ENCODE data around the gene LNPK. TPM values are rescaled to one million over a fixed set of nuclear protein-coding genes. Genes with fewer than 3 reads are reported as not detected.

The LNPK gene
- total RNA-seq, 1 donor from 2014 or later, result 78.2 TPM

DNA sequence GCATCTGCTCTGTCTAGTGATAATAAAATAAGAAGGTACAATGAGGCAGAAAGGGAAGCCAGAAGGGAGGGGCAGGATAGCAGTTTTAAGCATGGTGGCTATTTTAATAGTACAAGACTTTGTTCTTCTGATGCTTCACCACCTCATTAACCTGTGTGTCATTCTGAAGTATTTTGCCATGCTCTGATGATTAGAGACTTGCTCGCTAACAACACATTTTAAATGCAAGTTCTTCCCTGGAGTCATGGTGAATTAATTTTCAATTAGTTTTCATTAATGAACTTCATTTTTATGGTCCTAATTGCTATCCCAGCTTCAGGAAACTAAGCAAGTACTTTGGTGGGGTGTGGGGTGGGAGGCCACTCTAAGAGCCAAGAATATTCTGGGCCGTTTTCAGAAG, 25.7 kb upstream of the LNPK start:
- Mint-ChIP-seq H3K36me3 (ENCODE audit: unreplicated experiment) (no peaks in the 10 kb centered on the region), H3K27ac (ENCODE audit: unreplicated experiment) (no peak overlapping the region), H3K4me3 (ENCODE audit: unreplicated experiment) (no peak overlapping the region), H3K9me3 (ENCODE audit: unreplicated experiment) (no peaks in the 10 kb centered on the region), H3K4me1 (ENCODE audit: low read depth, unreplicated experiment) (peaks cover 2% of the 10 kb centered on the region), H3K27me3 (ENCODE audit: unreplicated experiment) (peaks cover 2% of the 10 kb centered on the region)
- TF ChIP-seq, protein P1, sequence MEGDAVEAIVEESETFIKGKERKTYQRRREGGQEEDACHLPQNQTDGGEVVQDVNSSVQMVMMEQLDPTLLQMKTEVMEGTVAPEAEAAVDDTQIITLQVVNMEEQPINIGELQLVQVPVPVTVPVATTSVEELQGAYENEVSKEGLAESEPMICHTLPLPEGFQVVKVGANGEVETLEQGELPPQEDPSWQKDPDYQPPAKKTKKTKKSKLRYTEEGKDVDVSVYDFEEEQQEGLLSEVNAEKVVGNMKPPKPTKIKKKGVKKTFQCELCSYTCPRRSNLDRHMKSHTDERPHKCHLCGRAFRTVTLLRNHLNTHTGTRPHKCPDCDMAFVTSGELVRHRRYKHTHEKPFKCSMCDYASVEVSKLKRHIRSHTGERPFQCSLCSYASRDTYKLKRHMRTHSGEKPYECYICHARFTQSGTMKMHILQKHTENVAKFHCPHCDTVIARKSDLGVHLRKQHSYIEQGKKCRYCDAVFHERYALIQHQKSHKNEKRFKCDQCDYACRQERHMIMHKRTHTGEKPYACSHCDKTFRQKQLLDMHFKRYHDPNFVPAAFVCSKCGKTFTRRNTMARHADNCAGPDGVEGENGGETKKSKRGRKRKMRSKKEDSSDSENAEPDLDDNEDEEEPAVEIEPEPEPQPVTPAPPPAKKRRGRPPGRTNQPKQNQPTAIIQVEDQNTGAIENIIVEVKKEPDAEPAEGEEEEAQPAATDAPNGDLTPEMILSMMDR (IDR thresholded peaks at IDR 0.05; ENCODE audit: partially characterized antibody, unreplicated experiment), result no peak
- no peak for DNase-seq

DNA sequence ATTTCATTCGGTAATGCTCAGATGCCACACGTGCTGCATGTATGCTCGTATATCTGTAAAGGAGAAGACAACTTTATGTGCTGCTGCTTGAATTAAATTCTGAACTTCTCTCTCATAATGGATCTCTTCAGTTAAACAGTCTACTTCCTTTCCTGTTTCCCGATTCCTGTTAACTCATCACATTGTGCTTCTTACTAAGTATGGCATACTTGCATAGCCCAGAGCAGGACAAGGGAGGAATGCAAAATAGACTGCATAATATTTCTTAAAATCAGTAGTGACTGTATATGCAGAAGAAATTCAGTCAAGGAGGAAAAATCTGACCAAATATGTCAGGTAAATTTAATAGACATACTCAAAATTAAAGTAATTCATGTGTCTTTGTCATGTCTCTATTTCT, 23.9 kb upstream of the LNPK start:
- no peak overlapping the region for H3K27ac Mint-ChIP-seq (ENCODE audit: unreplicated experiment)

DNA sequence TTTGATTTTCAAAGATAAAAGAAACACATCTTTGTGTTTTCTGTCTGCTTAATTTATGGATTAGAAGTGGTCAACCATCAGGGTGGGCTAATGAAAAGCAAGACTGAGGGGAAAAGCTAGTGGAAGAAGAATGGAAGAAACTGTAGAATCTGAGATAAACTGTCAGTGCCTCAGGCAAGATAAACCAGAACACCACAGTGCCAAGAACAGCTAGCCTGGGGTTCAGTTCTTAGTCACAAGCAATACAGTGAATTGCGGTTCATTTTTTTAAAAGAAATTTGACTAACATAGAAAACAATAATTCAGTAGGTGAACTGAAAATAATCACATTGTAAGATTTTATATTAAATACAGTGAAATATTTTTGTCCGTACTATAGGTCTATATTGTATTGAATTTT, 22.0 kb upstream of the LNPK start:
- no peak for DNase-seq
- H3K27ac Mint-ChIP-seq (ENCODE audit: unreplicated experiment), result no peak overlapping the region
- H3K9me3 Mint-ChIP-seq (ENCODE audit: unreplicated experiment), result no peaks in the 10 kb centered on the region
- H3K36me3 Mint-ChIP-seq (ENCODE audit: unreplicated experiment), result no peaks in the 10 kb centered on the region
- H3K4me3 Mint-ChIP-seq (ENCODE audit: unreplicated experiment), result no peak overlapping the region
- TF ChIP-seq, protein P1 (IDR thresholded peaks at IDR 0.05; ENCODE audit: partially characterized antibody, unreplicated experiment), result no peak
- H3K4me1 Mint-ChIP-seq (ENCODE audit: low read depth, unreplicated experiment), result peaks cover 2% of the 10 kb centered on the region
- no peaks in the 10 kb centered on the region for H3K27me3 Mint-ChIP-seq (ENCODE audit: unreplicated experiment)

More for the DNA sequence above, 23.9 kb upstream of the LNPK start:
- DNase-seq, result no peak
- TF ChIP-seq, protein P1 (IDR thresholded peaks at IDR 0.05; ENCODE audit: partially characterized antibody, unreplicated experiment), result no peak
- Mint-ChIP-seq H3K27me3 (ENCODE audit: unreplicated experiment) (peaks cover 2% of the 10 kb centered on the region), H3K4me1 (ENCODE audit: low read depth, unreplicated experiment) (peaks cover 2% of the 10 kb centered on the region), H3K4me3 (ENCODE audit: unreplicated experiment) (no peak overlapping the region), H3K9me3 (ENCODE audit: unreplicated experiment) (no peaks in the 10 kb centered on the region), H3K36me3 (ENCODE audit: unreplicated experiment) (no peaks in the 10 kb centered on the region)

DNA sequence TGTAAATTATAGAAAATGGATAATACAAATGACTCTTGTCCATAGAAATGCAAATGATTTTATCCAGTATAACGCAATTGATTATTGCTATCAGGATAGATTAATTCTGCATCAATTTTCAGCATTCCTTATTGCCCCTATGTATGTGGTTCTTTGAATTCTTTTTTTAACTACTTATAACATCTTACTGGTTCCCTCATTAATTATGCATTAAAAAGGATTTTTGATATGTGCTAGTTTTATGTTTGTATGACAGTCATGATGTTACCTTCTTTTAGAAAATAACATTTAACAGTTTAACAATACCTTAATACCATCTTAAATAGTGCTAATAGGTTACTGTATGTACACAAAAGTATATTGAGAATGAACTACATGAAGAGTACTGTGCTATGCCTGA, 20.0 kb upstream of the LNPK start:
- H3K27me3 Mint-ChIP-seq (ENCODE audit: unreplicated experiment), result no peaks in the 10 kb centered on the region

DNA sequence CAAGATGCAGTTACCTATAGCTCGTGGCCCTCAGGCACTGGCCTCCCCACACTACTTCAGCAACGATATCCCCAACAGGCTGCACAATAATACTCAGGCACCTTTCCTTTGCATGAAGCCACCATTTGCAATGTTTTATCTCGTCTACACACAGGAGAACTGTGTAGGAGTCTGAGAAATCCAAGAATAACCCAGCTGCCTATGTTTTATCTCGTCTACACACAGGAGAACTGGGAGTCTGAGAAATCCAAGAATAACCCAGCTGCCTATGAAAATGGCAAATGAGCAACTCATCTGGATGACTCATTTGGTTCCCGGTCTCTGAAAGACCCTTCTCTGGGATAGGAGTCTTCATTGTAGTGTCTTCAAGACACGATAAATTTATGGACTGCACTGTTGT, 18.3 kb upstream of the LNPK start:
- Mint-ChIP-seq H3K27ac (ENCODE audit: unreplicated experiment) (no peak overlapping the region), H3K4me3 (ENCODE audit: unreplicated experiment) (no peak overlapping the region), H3K36me3 (ENCODE audit: unreplicated experiment) (no peaks in the 10 kb centered on the region), H3K4me1 (ENCODE audit: low read depth, unreplicated experiment) (peaks cover 12% of the 10 kb centered on the region), H3K9me3 (ENCODE audit: unreplicated experiment) (no peaks in the 10 kb centered on the region), H3K27me3 (ENCODE audit: unreplicated experiment) (no peaks in the 10 kb centered on the region)
- TF ChIP-seq, protein P1 (IDR thresholded peaks at IDR 0.05; ENCODE audit: partially characterized antibody, unreplicated experiment), result no peak
- DNase-seq, result no peak

More for the DNA sequence above, 20.0 kb upstream of the LNPK start:
- H3K4me3 Mint-ChIP-seq (ENCODE audit: unreplicated experiment), result no peak overlapping the region
- no peak overlapping the region for H3K27ac Mint-ChIP-seq (ENCODE audit: unreplicated experiment)
- no peaks in the 10 kb centered on the region for H3K9me3 Mint-ChIP-seq (ENCODE audit: unreplicated experiment)
- no peak for DNase-seq
- no peaks in the 10 kb centered on the region for H3K36me3 Mint-ChIP-seq (ENCODE audit: unreplicated experiment)
- TF ChIP-seq, protein P1 (IDR thresholded peaks at IDR 0.05; ENCODE audit: partially characterized antibody, unreplicated experiment), result no peak
- H3K4me1 Mint-ChIP-seq (ENCODE audit: low read depth, unreplicated experiment), result peaks cover 6% of the 10 kb centered on the region

All from glutamatergic neuron (in vitro differentiated cells).